ENCODE data around the gene VAV1.
A peak's percentile ranks its signal among the peaks of the same experiment; 100 is the strongest.

The VAV1 gene

DNA sequence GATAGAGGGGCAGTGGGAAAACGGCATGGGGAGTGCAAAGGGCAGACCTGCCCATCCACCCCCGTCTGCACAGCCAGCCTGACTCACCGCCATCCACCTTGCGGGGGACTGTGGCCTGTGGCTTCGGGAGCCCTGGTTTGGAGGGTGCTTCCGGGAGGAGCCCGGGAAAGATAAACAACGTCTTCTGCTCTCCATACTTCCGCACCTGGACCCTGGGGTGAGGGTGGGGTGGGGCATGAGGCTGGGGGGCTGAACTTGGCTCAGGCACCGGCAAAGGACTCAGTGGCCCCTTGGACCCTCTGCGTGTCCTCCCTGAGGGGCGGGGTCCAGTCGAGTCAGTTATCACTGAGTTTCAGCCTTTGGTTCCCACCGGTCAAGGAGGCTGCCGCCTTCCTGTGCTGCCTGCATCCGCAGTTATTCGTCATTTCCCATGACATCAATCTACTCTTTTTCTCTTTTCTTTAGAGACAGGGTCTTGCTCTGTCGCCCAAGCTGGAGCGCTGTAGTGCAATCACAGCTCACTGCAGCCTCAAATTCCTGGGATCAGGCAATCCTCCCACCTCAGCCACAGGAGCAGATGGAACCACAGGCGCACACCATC is 38.3 kb upstream of the VAV1 start:
- peaks cover 28% of the 10 kb centered on the region for H3K4me1 Mint-ChIP-seq
- CTCF ChIA-PET: no interaction called here
- H3K36me3 Mint-ChIP-seq: peaks cover 25% of the 10 kb centered on the region
- no peaks in the 10 kb centered on the region for H3K9me3 Mint-ChIP-seq
- no peak overlapping the region for H3K4me3 Mint-ChIP-seq
- DNase-seq: no peak
- no peak overlapping the region for H3K27ac Mint-ChIP-seq
- peaks cover 4% of the 10 kb centered on the region for H3K27me3 Mint-ChIP-seq

DNA sequence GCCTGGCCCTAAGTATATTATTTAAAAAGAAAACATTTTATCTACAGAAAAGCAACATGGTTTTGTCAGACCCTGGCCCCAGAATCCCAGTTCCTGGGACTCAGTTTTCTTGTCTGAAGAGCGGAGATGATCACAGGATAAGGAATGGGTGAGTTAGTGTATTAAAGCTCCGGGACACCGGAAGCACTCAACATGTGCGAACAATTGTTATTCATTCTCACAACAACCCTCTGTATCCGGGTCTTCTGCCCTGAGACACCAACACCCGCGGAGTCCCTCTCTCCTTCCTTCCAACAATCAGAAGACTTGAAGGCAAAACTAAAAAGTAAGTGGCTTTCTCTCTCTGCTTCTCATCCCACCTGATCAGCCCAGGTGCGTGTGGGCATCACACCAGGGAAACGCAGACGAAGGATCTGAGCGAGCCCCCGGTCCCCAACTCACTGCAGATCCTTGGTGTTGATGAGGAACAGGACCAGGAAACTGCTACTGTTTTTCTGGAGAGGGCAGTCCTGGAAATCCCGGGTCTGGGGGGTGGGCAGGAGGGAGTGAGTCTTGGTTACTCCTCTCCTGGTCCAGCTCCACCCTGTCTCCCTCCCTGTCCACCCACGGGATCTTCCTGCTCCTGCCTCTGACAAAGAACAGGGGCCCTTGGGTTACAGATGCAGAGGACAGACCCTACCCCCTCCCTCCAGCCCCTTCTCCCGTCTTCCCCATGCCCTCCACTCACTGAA is 37.2 kb upstream of the VAV1 start:
- peak overlapping the region; percentile 98 for H3K27ac Mint-ChIP-seq
- peak overlapping the region; percentile 98 for H3K4me3 Mint-ChIP-seq
- H3K4me1 Mint-ChIP-seq: peaks cover 33% of the 10 kb centered on the region
- CTCF ChIA-PET: interaction anchor here (0.8 to 4.3 kb wide), 7 partner anchors 11 to 218 kb away, joined by 3 to 72 read pairs (median 5); no protein-coding TSS in a partner anchor
- H3K9me3 Mint-ChIP-seq: no peaks in the 10 kb centered on the region
- no peak for DNase-seq
- H3K27me3 Mint-ChIP-seq: peaks cover 4% of the 10 kb centered on the region
- peaks cover 18% of the 10 kb centered on the region for H3K36me3 Mint-ChIP-seq

DNA sequence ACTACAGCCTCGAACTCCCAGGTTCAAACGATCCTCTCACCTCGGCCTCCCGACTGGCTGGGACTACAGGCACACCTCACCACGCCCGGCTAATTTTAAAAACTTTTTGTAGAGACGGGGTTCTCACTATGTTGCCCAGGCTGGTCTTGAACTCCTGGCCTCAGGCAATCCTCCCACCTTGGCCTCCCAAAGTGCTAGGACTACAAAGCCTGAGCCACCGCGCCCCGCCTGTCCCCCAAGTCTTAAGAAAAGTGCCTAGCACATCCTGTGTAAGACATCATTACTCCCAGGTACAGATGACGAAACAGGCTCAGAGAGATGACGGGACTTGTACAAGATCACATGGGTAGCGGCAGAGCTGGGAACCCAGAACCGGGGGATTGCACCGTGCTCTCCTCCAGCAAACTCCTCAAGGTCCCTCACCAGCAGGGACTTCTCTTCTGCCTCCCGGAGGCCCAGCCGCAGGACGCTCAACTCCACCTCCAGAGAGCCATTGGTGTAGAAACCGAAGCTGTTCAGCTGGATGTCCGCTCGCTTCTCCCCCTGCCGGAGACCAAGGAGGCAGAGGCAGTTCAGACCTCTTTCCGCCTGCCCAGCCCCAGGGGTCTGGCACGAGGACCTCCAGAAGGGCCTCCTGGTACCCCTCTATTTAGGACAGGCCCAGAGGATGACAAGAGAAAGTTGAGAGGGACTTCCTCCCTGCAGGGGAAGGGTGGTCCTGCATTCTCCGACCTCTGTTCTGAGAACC is 36.2 kb upstream of the VAV1 start:
- Mint-ChIP-seq H3K9me3 (no peaks in the 10 kb centered on the region), H3K36me3 (peaks cover 18% of the 10 kb centered on the region), H3K4me3 (peak overlapping the region; percentile 98), H3K4me1 (peaks cover 40% of the 10 kb centered on the region), H3K27ac (peak overlapping the region; percentile 98), H3K27me3 (peaks cover 7% of the 10 kb centered on the region)
- CTCF ChIA-PET: interaction anchor here (0.8 to 4.3 kb wide), 11 partner anchors 12 to 219 kb away, joined by 3 to 72 read pairs (median 5); partner anchors contain the start of gene VAV1
- DNase-seq: peak; percentile 81

DNA sequence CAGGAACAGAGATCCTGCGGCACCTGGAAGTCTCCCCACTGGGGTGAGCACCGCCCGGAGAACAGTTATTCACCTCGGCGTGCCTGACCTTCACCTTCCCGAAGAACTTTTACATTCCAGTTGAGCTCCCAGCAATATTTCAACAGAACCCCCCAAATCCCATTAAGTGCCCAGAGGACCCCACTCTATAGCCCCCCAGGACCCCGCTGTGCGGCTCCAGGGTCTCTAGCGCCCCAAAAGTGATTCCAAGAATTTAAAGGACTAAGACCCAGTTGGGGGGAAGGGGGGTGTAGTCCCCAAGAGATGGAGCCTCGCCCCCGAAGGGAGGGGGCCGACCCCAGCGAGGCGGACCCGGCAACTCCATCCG is 35.6 kb upstream of the VAV1 start:
- peaks cover 7% of the 10 kb centered on the region for H3K27me3 Mint-ChIP-seq
- DNase-seq: no peak
- H3K36me3 Mint-ChIP-seq: peaks cover 18% of the 10 kb centered on the region
- H3K4me3 Mint-ChIP-seq: peak overlapping the region; percentile 98
- peaks cover 44% of the 10 kb centered on the region for H3K4me1 Mint-ChIP-seq
- no peaks in the 10 kb centered on the region for H3K9me3 Mint-ChIP-seq
- CTCF ChIA-PET: interaction anchor here (1.0 to 4.3 kb wide), 10 partner anchors 12 to 220 kb away, joined by 3 to 72 read pairs (median 8); partner anchors contain the start of gene VAV1
- peak overlapping the region; percentile 98 for H3K27ac Mint-ChIP-seq

DNA sequence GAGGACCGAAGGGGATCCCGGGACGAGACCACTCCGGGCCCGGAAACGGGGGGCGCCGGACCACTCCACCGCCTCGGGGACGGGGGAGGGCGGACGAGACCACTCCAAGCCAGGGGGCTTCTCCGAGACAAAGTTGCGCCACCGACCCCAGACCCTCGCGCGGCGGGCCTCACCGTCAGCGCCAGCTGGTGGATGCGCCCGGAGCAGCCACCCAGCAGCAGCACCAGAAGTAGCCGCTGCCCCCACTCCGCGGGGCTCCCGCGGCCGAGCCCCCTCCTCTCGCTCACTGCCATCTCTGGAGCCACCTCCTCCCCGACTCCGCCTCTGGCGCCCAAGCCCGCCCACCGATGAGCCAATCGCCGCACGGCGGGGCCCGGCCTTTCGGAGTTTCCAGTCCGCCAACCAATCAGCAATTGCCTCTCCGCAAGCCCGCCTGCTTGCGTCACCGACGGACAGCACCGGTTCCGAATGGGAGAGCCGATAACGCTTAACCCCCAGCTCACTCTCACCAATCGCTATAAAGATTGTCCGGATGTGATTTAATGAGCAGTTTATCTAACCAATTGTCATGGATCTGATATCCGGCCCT is 35.1 kb upstream of the VAV1 start, which contains the start of gene GPR108:
TSS of gene GPR108 (minus strand) at position 297 of the 589 bp plus-strand sequence. CDS start at position 293, 4 bp downstream.
- Mint-ChIP-seq H3K4me1 (peaks cover 44% of the 10 kb centered on the region), H3K36me3 (peaks cover 15% of the 10 kb centered on the region), H3K4me3 (peak within 1 kb of the TSS; percentile 98), H3K27me3 (peaks cover 7% of the 10 kb centered on the region), H3K27ac (peak within 1 kb of the TSS; percentile 98), H3K9me3 (no peaks in the 10 kb centered on the region)
- peak; percentile 100 for DNase-seq
- CTCF ChIA-PET: interaction anchor here (1.0 to 4.3 kb wide), 9 partner anchors 35 to 221 kb away, joined by 3 to 72 read pairs (median 5); partner anchors contain the start of gene VAV1

DNA sequence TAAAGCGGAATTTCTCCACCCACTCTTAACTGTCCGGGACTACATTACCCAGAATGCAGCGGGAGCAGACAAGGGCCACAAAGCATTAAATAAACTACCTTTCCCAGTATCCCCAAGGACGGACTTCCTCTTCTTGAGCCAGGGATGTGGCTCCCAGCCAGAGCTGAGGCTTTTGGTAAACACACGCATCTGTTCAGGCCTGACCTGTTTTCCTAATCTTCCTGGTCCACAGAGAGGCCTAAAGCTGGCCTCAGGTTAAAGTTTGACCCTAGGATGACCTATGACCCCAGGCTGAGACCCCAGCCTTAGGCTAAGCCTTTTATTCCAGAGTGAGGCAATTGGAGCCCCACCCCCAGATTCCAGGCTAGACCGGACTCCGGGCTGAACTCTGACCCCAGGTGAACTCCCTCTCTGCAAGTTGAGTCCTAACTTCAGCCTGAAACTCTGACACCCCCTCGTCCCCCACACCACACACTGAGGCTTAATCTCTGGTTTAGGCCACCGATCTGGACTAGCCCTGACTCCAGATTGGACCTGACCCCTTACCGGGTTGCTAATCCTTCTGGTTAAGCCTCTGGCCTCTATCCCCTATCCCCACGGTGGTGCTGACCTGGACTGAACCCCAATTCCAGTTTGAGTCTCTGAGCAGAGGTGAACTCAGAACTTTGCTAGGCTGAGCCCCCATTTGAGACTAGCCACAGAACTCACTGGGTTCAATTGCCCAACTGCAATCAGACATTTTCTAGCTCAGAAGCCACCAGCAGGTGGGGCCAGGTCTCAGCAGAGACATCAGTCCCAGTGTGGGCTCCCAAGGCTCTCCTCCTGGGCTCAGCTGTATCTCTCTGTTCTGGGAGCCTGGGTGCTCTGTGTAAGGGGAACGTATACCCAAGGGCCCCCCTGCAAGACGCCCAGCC is 34.4 kb upstream of the VAV1 start:
- Mint-ChIP-seq H3K4me3 (peak overlapping the region; percentile 98), H3K36me3 (peaks cover 11% of the 10 kb centered on the region), H3K4me1 (peaks cover 44% of the 10 kb centered on the region), H3K27ac (peak overlapping the region; percentile 98), H3K27me3 (peaks cover 7% of the 10 kb centered on the region), H3K9me3 (no peaks in the 10 kb centered on the region)
- peak; percentile 88 for DNase-seq
- CTCF ChIA-PET: interaction anchor here (1.0 to 4.3 kb wide), 13 partner anchors 31 to 222 kb away, joined by 3 to 72 read pairs (median 4); partner anchors contain the start of gene VAV1

DNA sequence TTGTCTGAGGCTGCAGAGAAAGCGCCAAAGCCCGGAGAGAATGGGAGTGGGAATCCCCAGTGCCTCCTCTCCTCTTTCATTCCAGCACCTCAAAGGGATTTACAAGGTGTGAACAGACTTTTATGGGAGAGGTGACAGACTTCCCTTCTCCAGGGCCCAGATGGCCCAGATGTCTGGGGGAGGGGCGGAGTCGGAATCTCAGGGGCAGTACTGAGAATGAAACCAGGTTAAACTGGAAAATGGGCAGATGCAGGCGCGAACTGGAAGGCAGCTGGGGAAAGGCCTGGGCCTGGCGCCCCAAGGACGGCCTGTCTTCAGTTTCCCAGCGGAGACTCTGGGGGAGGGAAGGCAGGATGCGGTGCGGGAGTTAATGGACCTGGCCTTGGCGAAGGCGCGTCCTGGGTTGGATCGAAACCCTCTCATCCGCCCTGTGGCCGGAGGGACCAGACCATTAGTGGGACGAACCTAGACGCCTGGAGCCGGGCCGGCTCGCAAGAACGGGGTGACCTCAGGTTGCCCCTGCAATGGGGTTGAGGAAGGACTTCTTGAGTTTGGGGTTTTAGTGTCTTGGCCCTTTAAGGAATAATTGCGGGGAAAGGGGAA is 33.6 kb upstream of the VAV1 start:
- peak overlapping the region; percentile 98 for H3K27ac Mint-ChIP-seq
- DNase-seq: peak; percentile 59
- H3K4me1 Mint-ChIP-seq: peaks cover 44% of the 10 kb centered on the region
- H3K4me3 Mint-ChIP-seq: peak overlapping the region; percentile 98
- H3K36me3 Mint-ChIP-seq: peaks cover 11% of the 10 kb centered on the region
- no peaks in the 10 kb centered on the region for H3K9me3 Mint-ChIP-seq
- H3K27me3 Mint-ChIP-seq: peaks cover 7% of the 10 kb centered on the region
- CTCF ChIA-PET: interaction anchor here (1.0 to 4.3 kb wide), 11 partner anchors 30 to 222 kb away, joined by 3 to 72 read pairs (median 4); partner anchors contain the start of gene VAV1

DNA sequence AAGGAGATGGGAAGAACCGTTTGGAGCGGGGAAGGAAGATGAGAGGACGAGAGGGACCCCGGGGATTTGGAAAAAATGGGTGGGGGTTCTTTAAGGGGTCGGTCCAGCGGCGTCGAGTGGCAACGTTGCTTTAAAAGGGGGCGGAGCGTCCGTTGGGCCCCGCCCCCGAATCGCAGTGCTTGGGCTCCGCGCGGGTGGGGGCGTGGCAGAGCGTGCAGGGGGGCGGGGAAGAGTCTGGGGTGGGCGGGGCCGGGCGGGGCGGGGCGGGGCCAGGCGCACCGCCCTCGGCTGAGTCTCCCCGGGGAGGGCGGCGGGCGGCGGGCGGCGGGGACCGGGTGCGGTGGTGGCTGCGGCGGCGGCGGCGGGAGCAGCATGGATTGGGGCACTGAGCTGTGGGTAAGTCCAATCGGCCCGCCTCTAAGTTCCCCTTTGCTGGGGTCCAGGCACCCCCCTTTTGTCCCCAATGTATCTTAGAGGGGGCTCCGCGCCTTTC is 33.1 kb upstream of the VAV1 start, which contains the start of gene TRIP10:
TSS of gene TRIP10 (plus strand) at position 291 of the 493 bp plus-strand sequence. CDS start at position 373, 82 bp downstream.
- peak; percentile 82 for DNase-seq
- Mint-ChIP-seq H3K36me3 (peaks cover 14% of the 10 kb centered on the region), H3K27me3 (peaks cover 7% of the 10 kb centered on the region), H3K4me3 (peak within 1 kb of the TSS; percentile 98), H3K9me3 (no peaks in the 10 kb centered on the region), H3K4me1 (peaks cover 44% of the 10 kb centered on the region), H3K27ac (peak within 1 kb of the TSS; percentile 98)
- CTCF ChIA-PET: interaction anchor here (1.3 to 4.3 kb wide), 4 partner anchors 64 to 223 kb away, joined by 3 to 72 read pairs (median 9); no protein-coding TSS in a partner anchor

DNA sequence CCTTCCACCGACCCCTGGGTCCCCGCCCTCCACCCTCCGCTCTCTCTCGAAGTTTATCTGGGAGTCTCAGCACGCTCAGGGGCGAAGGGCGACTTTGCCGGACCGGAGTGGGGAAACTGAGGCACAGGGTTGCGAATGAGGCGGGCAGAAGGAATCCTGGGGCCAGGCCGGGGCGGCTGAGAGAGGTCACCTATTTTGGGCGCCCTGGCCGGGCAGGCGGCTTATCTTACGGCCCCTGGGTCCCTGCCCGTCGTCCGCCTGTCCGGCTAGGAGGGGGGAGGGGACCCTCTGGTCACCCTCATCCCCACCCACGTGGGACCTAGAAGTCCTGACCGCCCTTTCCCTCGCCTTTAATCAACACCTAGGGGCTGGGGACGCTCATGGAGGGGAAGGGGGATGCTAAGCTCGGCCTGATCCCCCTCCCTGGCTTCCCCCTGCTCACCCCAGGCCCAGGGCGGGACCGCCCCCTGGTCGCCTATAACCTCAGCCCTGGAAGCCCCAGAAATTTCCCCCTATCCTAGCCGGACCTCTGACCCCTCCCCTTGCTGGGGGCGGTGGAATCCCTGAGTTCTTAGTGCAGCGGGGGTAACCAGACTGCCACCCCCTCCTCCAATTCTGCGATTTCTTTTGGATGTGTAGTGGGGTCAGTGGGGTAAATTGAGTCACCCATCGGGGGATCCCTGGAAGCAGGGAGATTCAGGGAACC is 32.5 kb upstream of the VAV1 start:
- H3K4me1 Mint-ChIP-seq: peaks cover 43% of the 10 kb centered on the region
- H3K9me3 Mint-ChIP-seq: no peaks in the 10 kb centered on the region
- peaks cover 13% of the 10 kb centered on the region for H3K36me3 Mint-ChIP-seq
- CTCF ChIA-PET: no interaction called here
- DNase-seq: peak; percentile 47
- peaks cover 7% of the 10 kb centered on the region for H3K27me3 Mint-ChIP-seq
- peak overlapping the region; percentile 7 for H3K27ac Mint-ChIP-seq
- peak overlapping the region; percentile 98 for H3K4me3 Mint-ChIP-seq

DNA sequence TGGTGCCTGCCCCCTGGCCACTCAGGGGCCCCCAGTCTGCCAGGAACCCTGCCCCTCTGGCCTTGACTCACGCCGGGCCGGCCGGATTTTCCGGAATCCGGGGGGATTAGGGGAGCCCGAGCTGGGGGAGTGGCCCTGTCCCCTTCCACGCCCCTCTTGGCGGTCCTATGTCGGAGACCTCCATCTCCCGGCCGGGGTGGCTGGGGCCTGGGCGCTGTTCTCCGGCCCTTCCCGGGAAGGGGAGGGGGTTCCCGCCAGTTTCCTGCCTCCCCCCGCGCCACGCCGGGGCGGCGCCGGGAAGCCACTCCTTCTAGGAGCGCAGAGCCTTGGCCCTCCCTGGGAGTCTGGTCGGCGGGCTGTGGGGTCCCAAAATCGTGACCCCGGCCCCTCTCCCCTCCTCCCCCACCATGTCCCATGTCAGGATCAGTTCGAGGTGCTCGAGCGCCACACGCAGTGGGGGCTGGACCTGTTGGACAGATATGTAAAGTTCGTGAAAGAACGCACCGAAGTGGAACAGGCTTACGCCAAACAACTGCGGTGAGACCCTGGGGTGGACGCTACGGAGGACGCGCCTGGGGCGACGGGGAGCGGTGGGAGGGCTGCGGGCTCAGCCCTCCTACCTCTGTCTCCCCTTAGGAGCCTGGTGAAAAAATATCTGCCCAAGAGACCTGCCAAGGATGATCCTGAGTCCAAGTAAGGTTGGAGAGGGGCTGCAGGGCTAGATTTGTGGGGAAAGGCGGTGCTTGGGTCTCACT is 31.7 kb upstream of the VAV1 start:
- Mint-ChIP-seq H3K27ac (no peak overlapping the region), H3K9me3 (no peaks in the 10 kb centered on the region), H3K36me3 (peaks cover 19% of the 10 kb centered on the region), H3K4me1 (peaks cover 38% of the 10 kb centered on the region), H3K4me3 (peak overlapping the region; percentile 98), H3K27me3 (peaks cover 7% of the 10 kb centered on the region)
- CTCF ChIA-PET: no interaction called here
- peak; percentile 55 for DNase-seq

DNA sequence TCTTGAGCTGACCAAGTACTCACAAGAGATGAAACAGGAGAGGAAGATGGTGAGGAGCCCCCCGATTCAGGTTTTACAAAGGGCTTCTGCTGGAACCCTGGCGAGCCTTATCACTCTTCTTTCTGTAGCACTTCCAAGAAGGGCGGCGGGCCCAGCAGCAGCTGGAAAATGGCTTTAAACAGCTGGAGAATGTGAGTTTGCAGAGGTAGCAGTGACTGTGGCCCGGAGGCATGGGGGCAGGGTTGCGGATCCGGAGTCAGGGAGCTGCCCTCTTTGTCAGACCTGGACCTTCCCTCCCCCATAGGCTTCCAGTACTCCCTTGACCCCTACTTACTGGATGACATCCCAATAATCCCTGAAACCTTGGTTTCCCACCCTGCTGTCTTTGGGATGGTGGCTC is 29.4 kb upstream of the VAV1 start:
- Mint-ChIP-seq H3K27ac (no peak overlapping the region), H3K4me1 (peaks cover 27% of the 10 kb centered on the region), H3K4me3 (no peak overlapping the region), H3K9me3 (no peaks in the 10 kb centered on the region), H3K36me3 (peaks cover 22% of the 10 kb centered on the region), H3K27me3 (peaks cover 4% of the 10 kb centered on the region)
- no peak for DNase-seq
- CTCF ChIA-PET: interaction anchor here (2.2 kb wide), 1 partner anchor 12 kb away, joined by 5 read pairs; no protein-coding TSS in a partner anchor
